CD4-positive, alpha-beta T cell treated with Interferon gamma for 1 hour (primary cell): ENCODE measurements around the gene SNX5.

ENCODE experiments used
- DNase-seq: peaks from one replicate; pipeline ENCODE4 v3.0.0-alpha.2; 2020

The SNX5 gene

GRCh38 chr20:17911927-17912326, 56.7 kb downstream of the SNX5 start:
- no peak for DNase-seq

GRCh38 chr20:17910828-17911294, 57.7 kb downstream of the SNX5 start:
- DNase-seq = peak; percentile 18

DNA sequence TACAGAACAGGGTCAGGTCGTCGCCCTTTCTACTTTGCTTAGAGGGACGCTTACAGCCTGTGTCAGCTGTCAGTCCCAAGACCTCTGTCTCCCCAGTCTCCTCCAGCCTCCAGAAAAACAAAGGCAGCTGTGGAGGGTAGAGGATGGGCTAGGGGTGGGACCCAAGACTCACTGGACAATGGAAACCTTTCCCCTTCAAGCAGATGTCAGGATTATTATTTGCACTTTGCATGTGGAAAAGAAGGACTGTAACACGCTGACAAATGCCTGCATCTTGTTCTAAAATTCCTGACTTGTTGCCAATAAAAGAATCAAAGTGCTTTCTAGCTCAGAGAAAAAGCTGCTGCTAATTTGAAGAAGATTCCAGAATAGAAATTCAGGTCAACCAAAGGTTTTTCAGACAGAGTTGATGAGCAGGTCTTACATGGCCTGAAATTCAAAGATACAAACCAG, 58.7 kb downstream of the SNX5 start:
- no peak for DNase-seq

DNA sequence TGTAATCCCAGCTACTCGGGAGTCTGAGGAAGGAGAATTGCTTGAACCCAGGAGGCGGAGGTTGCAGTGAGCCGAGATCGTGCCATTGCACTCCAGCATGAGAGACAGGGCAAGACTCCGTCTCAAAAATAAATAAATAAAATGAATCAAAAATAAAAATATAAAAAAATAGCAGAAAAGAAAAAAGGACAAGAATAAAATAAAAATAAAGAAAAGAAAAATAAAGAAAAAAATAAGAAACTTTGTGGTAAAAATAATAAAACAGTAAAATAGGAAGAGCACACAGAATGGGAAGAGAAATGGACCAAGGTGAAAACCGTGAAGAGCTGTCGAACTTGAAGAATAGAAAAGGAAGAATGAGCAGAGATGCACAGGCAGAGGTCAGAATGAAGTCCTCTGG, 63.0 kb downstream of the SNX5 start:
- no peak for DNase-seq

- no peak for DNase-seq
Observed at GRCh38 chr20:17904027-17904426, 64.6 kb downstream of the SNX5 start.

GRCh38 chr20:17902531-17903083, 66.0 kb downstream of the SNX5 start:
- DNase-seq = no peak

DNA sequence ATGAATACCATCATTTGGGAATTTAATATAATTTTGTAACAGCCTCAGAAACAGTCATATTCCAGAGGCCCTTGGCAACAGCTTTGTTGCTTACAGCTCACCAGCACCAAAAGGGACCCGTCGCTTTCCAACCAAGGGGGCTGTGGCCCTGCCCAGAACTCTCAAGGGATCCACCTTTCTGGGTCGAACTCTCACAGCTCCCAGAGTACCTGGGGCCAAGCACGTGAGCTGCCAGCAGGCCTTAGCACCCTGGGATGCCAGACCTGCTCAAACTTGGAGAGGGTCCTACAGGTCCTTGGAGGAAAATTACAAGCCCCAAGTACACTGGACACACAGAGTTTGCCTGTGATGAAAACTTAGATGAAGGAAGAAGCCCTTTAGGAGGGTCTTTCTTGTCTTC, 66.6 kb downstream of the SNX5 start:
- no peak for DNase-seq

- DNase-seq = peak; percentile 45
Observed at GRCh38 chr20:17898548-17898994, 70.0 kb downstream of the SNX5 start.

DNA sequence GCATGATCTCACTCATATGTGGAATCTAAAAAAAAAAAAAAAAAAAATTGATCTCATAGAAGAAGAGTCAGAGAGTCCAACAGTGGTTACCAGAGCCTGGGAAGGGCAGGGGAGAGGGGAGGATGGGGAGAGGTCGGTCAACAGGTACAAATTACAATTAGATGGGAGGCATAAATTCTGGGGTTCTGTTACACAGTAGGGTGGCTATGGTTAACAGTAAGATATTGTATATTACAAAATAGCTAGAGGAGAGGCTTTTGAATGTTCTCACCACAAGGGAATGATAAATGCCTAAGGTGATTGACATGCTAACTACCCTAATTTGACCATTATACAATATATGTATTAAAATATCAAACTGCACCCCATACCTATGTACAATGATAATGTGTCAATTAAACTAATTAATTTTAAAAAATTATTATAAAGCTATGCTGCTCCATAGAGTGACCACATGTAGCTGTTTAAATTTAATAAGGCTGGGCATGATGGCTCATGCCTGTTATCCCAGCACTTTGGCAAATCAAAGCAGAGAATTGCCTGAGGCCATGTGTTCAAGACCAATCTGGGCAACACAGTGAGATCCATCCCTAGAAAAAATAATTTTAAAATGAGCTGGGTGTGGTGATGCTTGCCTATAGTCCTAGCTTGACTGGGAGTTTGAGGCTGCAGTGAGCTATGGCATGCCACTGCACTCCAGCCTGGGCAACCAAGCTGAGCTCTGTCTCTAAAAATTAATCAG, 70.9 kb downstream of the SNX5 start:
- no peak for DNase-seq

- no peak for DNase-seq
Observed at GRCh38 chr20:17896771-17897369, 71.7 kb downstream of the SNX5 start.

DNA sequence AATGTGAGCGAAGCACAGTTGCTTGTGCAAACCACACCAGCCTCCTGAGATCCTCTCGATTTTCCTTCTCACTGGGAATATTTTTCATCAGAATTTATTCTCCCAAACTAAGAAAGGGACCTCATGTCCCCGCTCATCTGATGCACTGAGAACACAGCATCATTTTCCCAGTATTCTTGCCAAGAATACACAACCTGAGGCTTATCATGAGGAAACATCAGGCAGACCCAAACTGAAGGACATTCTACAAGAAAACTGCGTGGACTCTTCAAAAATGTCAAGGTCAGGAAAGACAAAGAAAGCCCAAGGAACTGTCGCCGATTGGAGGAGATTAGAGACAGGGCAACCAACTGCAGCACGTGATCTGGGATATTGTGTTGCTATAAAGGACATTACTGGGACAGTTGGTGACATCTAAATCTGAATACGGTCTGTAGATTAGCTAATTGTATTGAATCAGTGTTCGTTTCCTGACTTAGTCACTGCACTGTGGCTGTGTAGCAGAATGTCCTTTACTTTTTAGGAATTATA, 72.3 kb downstream of the SNX5 start:
- DNase-seq = no peak

GRCh38 chr20:17895641-17896171, 72.9 kb downstream of the SNX5 start:
- DNase-seq = peak; percentile 42

GRCh38 chr20:17893445-17893844, 75.1 kb downstream of the SNX5 start:
- DNase-seq = no peak

GRCh38 chr20:17892189-17892938, 76.2 kb downstream of the SNX5 start:
- no peak for DNase-seq
